H1 (cell line): ENCODE measurements around the gene TBC1D23. TPM values are rescaled to one million over a fixed set of nuclear protein-coding genes. Genes with fewer than 3 reads are reported as not detected.

Source experiments
- CTCF ChIA-PET: fragments of 300-600 bp; sonication (Branson Sonifier 250); formaldehyde crosslinking; loops from one replicate; lab custom pipeline; 2021; ENCODE audit not compliant: partially characterized antibody; lab: Charles Lee
- POLR2A ChIA-PET: fragments of 300-600 bp; sonication (Branson Sonifier 250); formaldehyde crosslinking; loops from one replicate; lab custom pipeline; 2021; ENCODE audit warnings: inconsistent platforms; ENCODE audit not compliant: partially characterized antibody; lab: Charles Lee
- DNase-seq, 2 experiments: peaks; one replicate each; pipeline versions ENCODE4 v3.0.0 to v3.0.0-alpha.2; 2010 to 2022; ENCODE audit warnings: low spot score in 2 of 2, low read depth in 1 of 2, mixed read lengths in 1 of 2
- FAIRE-seq: peaks from 2 replicates; lab custom pipeline; 2011; peaks lifted over from hg19 to GRCh38; lab: Jason Lieb, UNC
- H2AFZ ChIP-seq: 2 replicates; pipeline ENCODE4 v1.8.1; 2012; ENCODE audit warnings: low read length, inconsistent platforms
- H2AK5ac ChIP-seq: 2 replicates; pipeline ENCODE4 v1.6.1; 2013; ENCODE audit warnings: low read depth, low read length
- H2BK120ac ChIP-seq: replicated peaks from 2 replicates; pipeline ENCODE3; 2013; ENCODE audit warnings: low read depth, low read length, inconsistent platforms
- H2BK12ac ChIP-seq: 2 replicates; pipeline ENCODE4 v1.6.1; 2013; ENCODE audit warnings: low read depth, low read length
- H2BK15ac ChIP-seq: 2 replicates; pipeline ENCODE4 v1.6.1; 2013; ENCODE audit warnings: low read length
- H2BK20ac ChIP-seq: 2 replicates; pipeline ENCODE4 v1.6.1; 2013; ENCODE audit warnings: low read length
- H2BK5ac ChIP-seq: 2 replicates; pipeline ENCODE4 v1.6.1; 2013; ENCODE audit warnings: low read depth, low read length
- H3K14ac ChIP-seq: 2 replicates; pipeline ENCODE4 v1.6.1; 2013; ENCODE audit warnings: inconsistent platforms; ENCODE audit not compliant: insufficient read length
- H3K18ac ChIP-seq: 2 replicates; pipeline ENCODE4 v1.6.1; 2013; ENCODE audit warnings: low read length; ENCODE audit errors: extremely low read depth
- H3K23ac ChIP-seq: 2 replicates; pipeline ENCODE4 v1.6.1; 2013; ENCODE audit warnings: inconsistent platforms; ENCODE audit not compliant: insufficient read length
- H3K23me2 ChIP-seq: 2 replicates; pipeline ENCODE4 v1.6.1; 2013; ENCODE audit warnings: low read depth, low read length
- H3K27ac ChIP-seq: 2 replicates; pipeline ENCODE4 v1.6.1; 2011; ENCODE audit warnings: low read depth, low read length, inconsistent platforms
- H3K27me3 ChIP-seq, 4 experiments: replicated peaks in 1 of 4; 1 replicate in 1 of 4; 2 replicates in 3 of 4; pipeline versions ENCODE4 v1.6.1 to v1.8.1; 2011 to 2013; ENCODE audit warnings: low read length in 3 of 4, mild to moderate bottlenecking in 3 of 4, inconsistent platforms in 2 of 4, mixed read lengths in 2 of 4, moderate library complexity in 1 of 4; ENCODE audit not compliant: control insufficient read depth in 3 of 4, insufficient read depth in 3 of 4; ENCODE audit errors: extremely low read depth in 1 of 4
- H3K36me3 ChIP-seq, 4 experiments: 2 replicates each; pipeline versions ENCODE4 v1.6.1 to v1.8.1; 2011 to 2013; ENCODE audit warnings: mild to moderate bottlenecking in 4 of 4, low read length in 3 of 4, moderate library complexity in 2 of 4, control low read depth in 1 of 4, inconsistent platforms in 1 of 4; ENCODE audit not compliant: insufficient read depth in 4 of 4, control insufficient read depth in 2 of 4
- H3K4ac ChIP-seq: replicated peaks from 2 replicates; pipeline ENCODE3; 2013; ENCODE audit warnings: low read length, low read depth, mixed read lengths, inconsistent platforms; ENCODE audit not compliant: insufficient read length
- H3K4me1 ChIP-seq, 4 experiments: replicated peaks in 1 of 4; 1 replicate in 1 of 4; 2 replicates in 3 of 4; pipeline versions ENCODE4 v1.6.1 to v1.8.1; 2011 to 2013; ENCODE audit warnings: low read length in 3 of 4, inconsistent platforms in 2 of 4, mixed read lengths in 1 of 4; ENCODE audit not compliant: insufficient read depth in 4 of 4, control insufficient read depth in 3 of 4
- H3K4me2 ChIP-seq, 2 experiments: 2 replicates each; pipeline versions ENCODE4 v1.6.1 to v1.8.1; 2011 to 2013; ENCODE audit warnings: low read depth in 2 of 2, low read length in 2 of 2, control low read depth in 1 of 2, inconsistent platforms in 1 of 2, mild to moderate bottlenecking in 1 of 2; ENCODE audit not compliant: insufficient read depth in 1 of 2
- H3K4me3 ChIP-seq, 4 experiments: fragments of 200-600, 300-600 bp in 1 of 4; sonication (generic), shearing (Covaris generic), sonication (Bioruptor Twin) in 1 of 4; 2 replicates each; pipeline versions ENCODE4 v1.5.1 to v1.8.1; 2011 to 2016; ENCODE audit warnings: low read length in 4 of 4, low read depth in 3 of 4, control low read depth in 2 of 4, inconsistent platforms in 2 of 4, mild to moderate bottlenecking in 2 of 4, mixed read lengths in 1 of 4, moderate library complexity in 1 of 4; ENCODE audit not compliant: insufficient read depth in 2 of 4; ENCODE audit errors: extremely low read depth in 1 of 4
- H3K56ac ChIP-seq: replicated peaks from 2 replicates; pipeline ENCODE3; 2013; ENCODE audit warnings: low read depth, mild to moderate bottlenecking, mixed read lengths, low read length, inconsistent platforms; ENCODE audit not compliant: insufficient read length
- H3K79me1 ChIP-seq: 2 replicates; pipeline ENCODE4 v1.6.1; 2013; ENCODE audit warnings: low read depth, low read length, control low read depth
- H3K79me2 ChIP-seq, 2 experiments: 2 replicates each; pipeline versions ENCODE4 v1.6.1 to v1.8.1; 2012 to 2013; ENCODE audit warnings: low read length in 2 of 2, mild to moderate bottlenecking in 2 of 2, inconsistent platforms in 1 of 2; ENCODE audit not compliant: insufficient read depth in 2 of 2, control insufficient read depth in 1 of 2
- H3K9ac ChIP-seq, 4 experiments: replicated peaks in 1 of 4; 1 replicate in 1 of 4; 2 replicates in 3 of 4; pipeline versions ENCODE4 v1.6.1 to v1.8.1; 2011 to 2013; ENCODE audit warnings: low read depth in 3 of 4, low read length in 3 of 4, control low read depth in 2 of 4, mild to moderate bottlenecking in 2 of 4, moderate library complexity in 2 of 4, inconsistent platforms in 1 of 4; ENCODE audit errors: extremely low read depth in 1 of 4
- H3K9me3 ChIP-seq, 2 experiments: 2 replicates each; pipeline versions ENCODE4 v1.6.1 to v1.8.1; 2012 to 2013; ENCODE audit warnings: mild to moderate bottlenecking in 2 of 2, moderate library complexity in 2 of 2, control low read depth in 1 of 2, inconsistent platforms in 1 of 2, low read depth in 1 of 2, low read length in 1 of 2, mixed read lengths in 1 of 2; ENCODE audit not compliant: insufficient read depth in 2 of 2
- H4K20me1 ChIP-seq, 2 experiments: replicated peaks in 1 of 2; 2 replicates each; pipeline versions ENCODE3 to v1.8.1; 2011 to 2013; ENCODE audit warnings: inconsistent platforms in 2 of 2, low read length in 2 of 2, mild to moderate bottlenecking in 1 of 2; ENCODE audit not compliant: insufficient read depth in 2 of 2, control insufficient read depth in 1 of 2
- H4K5ac ChIP-seq: 2 replicates; pipeline ENCODE4 v1.6.1; 2013; ENCODE audit warnings: low read length, low read depth, mixed read lengths, inconsistent platforms; ENCODE audit not compliant: insufficient read length
- H4K8ac ChIP-seq: 2 replicates; pipeline ENCODE4 v1.8.0; 2013; ENCODE audit warnings: mild to moderate bottlenecking, moderate library complexity, low read length, inconsistent platforms; ENCODE audit not compliant: insufficient read depth; ENCODE audit errors: extremely low read depth
- H4K91ac ChIP-seq: replicated peaks from 2 replicates; pipeline ENCODE3; 2013; ENCODE audit warnings: low read length, mixed read lengths, inconsistent platforms; ENCODE audit not compliant: insufficient read length
- CBX5 ChIP-seq: fragments of 300-800, 300-1000 bp; sonication (generic); IDR thresholded peaks from 2 replicates; pipeline ENCODE4 v1.7.1; 2016; ENCODE audit warnings: antibody characterized with exemption, low read length, low read depth
- RFX5 ChIP-seq: IDR thresholded peaks from 2 replicates; pipeline ENCODE4 v1.6.1; 2011; ENCODE audit warnings: low read depth, low read length, improper control_type of control experiment, borderline replicate concordance
- SP1 ChIP-seq: IDR thresholded peaks from 2 replicates; pipeline ENCODE4 v1.6.1; 2011; ENCODE audit warnings: low read depth, low read length
- WGBS, 2 experiments: shearing (Covaris generic) in 1 of 2; methylation state at CpG; one replicate each; pipeline versions ENCODE4 v1.1.6 to v1.1.7; 2013 to 2015; ENCODE audit warnings: low lambda C conversion rate in 2 of 2, mixed read lengths in 2 of 2, inconsistent platforms in 1 of 2, low coverage in 1 of 2, missing lambda C conversion rate in 1 of 2; ENCODE audit not compliant: insufficient replicate concordance in 2 of 2, insufficient coverage in 1 of 2, insufficient read length in 1 of 2; ENCODE audit errors: extremely low coverage in 1 of 2, missing lambda C conversion rate in 1 of 2; 5-methylcytosine and 5-hydroxymethylcytosine counted together
- polyA plus RNA-seq, 7 experiments: library from polyadenylated mRNA; depleted of rRNA in 3 of 7; stranded (reverse) in 5 of 7; unstranded in 2 of 7; fragments of >200 nt in 5 of 7; fragments of 200-250 nt in 2 of 7; gene quantifications; 1 replicate in 5 of 7; 2 replicates in 1 of 7; 4 replicates in 1 of 7; pipeline versions ENCODE4 v1.2.1 to v1.2.3, GENCODE V29; 2011 to 2013; ENCODE audit warnings: missing spikeins in 2 of 7, mixed read lengths in 2 of 7
- total RNA-seq: library from RNA; stranded (reverse); fragmentation: NEBNext Ultra II Directional; extraction: Animal tissue kit (Norgen Biotek cat#: 25700); gene quantifications from 2 replicates; pipeline ENCODE4 v1.2.1, GENCODE V29; 2021

Gene TBC1D23
- total and polyA plus RNA-seq, 2 of the 8 experiments (the other 6 are each of a cell fraction or from before 2014, with no cell fraction given), result 6.4 to 29.3 TPM

DNA sequence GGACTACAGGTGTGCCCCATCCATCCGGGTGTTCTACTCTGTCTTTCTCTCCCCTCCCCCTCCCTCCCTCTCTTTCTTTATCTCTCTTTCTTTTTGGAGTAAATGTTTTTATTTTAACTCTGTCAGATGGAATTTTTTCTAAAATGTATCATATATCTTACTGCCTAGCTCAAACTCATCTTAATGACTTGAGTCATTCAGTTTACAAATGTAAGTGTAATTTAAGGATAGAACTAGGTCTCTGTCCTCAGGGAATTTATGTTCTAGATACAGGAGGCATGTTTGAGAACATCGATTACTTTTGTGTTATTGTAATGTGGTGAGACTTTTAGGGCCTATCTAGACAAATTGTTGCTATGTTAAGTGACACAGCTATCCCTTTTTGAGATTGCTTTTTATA, 3.5 kb downstream of the TBC1D23 start:
- POLR2A ChIA-PET, result interaction anchor here (0.8 kb wide), 1 partner anchor 70 kb away, joined by 4 read pairs; no protein-coding TSS in a partner anchor
- no peak overlapping the region for H2BK5ac ChIP-seq
- H4K20me1 ChIP-seq, result no peaks in the 10 kb centered on the region
- no peak overlapping the region for H4K91ac ChIP-seq
- H3K9ac ChIP-seq, result no peak overlapping the region
- no peak overlapping the region for H2BK12ac ChIP-seq
- no peak overlapping the region for H2BK15ac ChIP-seq
- H3K18ac ChIP-seq, result no peak overlapping the region
- no peaks in the 10 kb centered on the region for H3K36me3 ChIP-seq
- WGBS, 2 experiments, result 79% methylated on average over 2 of the region's 2 CpGs; no CpG with 5 or more reads in 1 of the 2 experiments
- no peak overlapping the region for H2BK20ac ChIP-seq
- no peaks in the 10 kb centered on the region for H3K9me3 ChIP-seq
- no peak overlapping the region for H4K5ac ChIP-seq
- H2AK5ac ChIP-seq, result no peak overlapping the region
- no peak overlapping the region for H3K14ac ChIP-seq
- no peak overlapping the region for H3K23ac ChIP-seq
- H3K4me1 ChIP-seq, result peaks cover 0 to 4% (median 2%) of the 10 kb centered on the region in 4 experiments; a peak in 3 of 7 replicates
- H3K4me2 ChIP-seq, result no peak overlapping the region
- CTCF ChIA-PET, result interaction anchor here (0.8 kb wide), 1 partner anchor 10 kb away, joined by 4 read pairs; no protein-coding TSS in a partner anchor
- no peak overlapping the region for H2AFZ ChIP-seq
- no peak overlapping the region for H4K8ac ChIP-seq
- peaks cover 5% of the 10 kb centered on the region for H3K23me2 ChIP-seq
- no peak overlapping the region for H3K56ac ChIP-seq
- DNase-seq (no peak), FAIRE-seq (no peak)
- no peak overlapping the region for H3K4me3 ChIP-seq
- H3K27ac ChIP-seq, result no peak overlapping the region
- 0 out of 2 replicates have a peak, but pooled peaks cover 3% of the 10 kb centered on the region for H3K79me1 ChIP-seq
- no peak overlapping the region for H2BK120ac ChIP-seq
- peaks cover 0 to 41% of the 10 kb centered on the region in 2 experiments; a peak in 3 of 4 replicates for H3K79me2 ChIP-seq
- TF ChIP-seq SP1, result no peak
- TF ChIP-seq CBX5, result no peak
- TF ChIP-seq RFX5, result no peak
- TF ChIP-seq, all 59 proteins: peak for 0
- Histone ChIP-seq H3K4ac (no peak overlapping the region), H3K27me3 (no peaks in the 10 kb centered on the region)
